A549 (cell line): ENCODE data around the gene TMEM253. TPM values are rescaled to one million over a fixed set of nuclear protein-coding genes. Genes with fewer than 3 reads are reported as not detected.

Experiments
- ATAC-seq, 2 experiments: fragments of 200-7000 bp in 1 of 2; fragments of >200 bp in 1 of 2; cut with Nextera tagmentation in 1 of 2; cut with Tn5 transposase in 1 of 2; 3 replicates each; pipeline versions ENCODE4 v1.8.0 to v1.9.1; 2018 to 2020; ENCODE audit warnings: mild to moderate bottlenecking in 1 of 2, moderate library complexity in 1 of 2
- CTCF ChIA-PET: fragments of 300-600 bp; sonication (Branson Sonifier 250); formaldehyde crosslinking; extraction: SDS; loops from one replicate; lab custom pipeline; 2021; ENCODE audit warnings: antibody characterized with exemption, inconsistent platforms; lab: Yijun Ruan, JAX
- POLR2A ChIA-PET: fragments of 350-600 bp; formaldehyde crosslinking; extraction: SDS; loops from one replicate; lab custom pipeline; 2021; ENCODE audit warnings: antibody characterized with exemption, inconsistent platforms; lab: Yijun Ruan, JAX
- DNase-seq, 2 experiments: peaks; one replicate each; pipeline versions ENCODE4 v3.0.0 to v3.0.0-alpha.2; 2011 to 2016; ENCODE audit warnings: low read depth in 1 of 2, low spot score in 1 of 2
- FAIRE-seq: peaks from 2 replicates; lab custom pipeline; 2011; peaks lifted over from hg19 to GRCh38; lab: Jason Lieb, UNC
- H3K27ac ChIP-seq, 2 experiments: fragments of >200 bp; sonication (Bioruptor Twin); formaldehyde crosslinking; 3 replicates each; pipeline ENCODE4 v1.5.1; 2016 to 2017
- H3K4me1 ChIP-seq: fragments of >200 bp; sonication (Bioruptor Twin); formaldehyde crosslinking; 3 replicates; pipeline ENCODE4 v1.6.1; 2016
- H3K4me2 ChIP-seq: fragments of >200 bp; sonication (Bioruptor Twin); formaldehyde crosslinking; 3 replicates; pipeline ENCODE4 v1.6.1; 2016
- H3K4me3 ChIP-seq: fragments of >200 bp; sonication (Bioruptor Twin); formaldehyde crosslinking; 3 replicates; pipeline ENCODE4 v1.5.1; 2016
- H3K9me3 ChIP-seq: fragments of >200 bp; sonication (Bioruptor Twin); formaldehyde crosslinking; 3 replicates; pipeline ENCODE4 v1.6.1; 2016
- CBX2 ChIP-seq: fragments of 200-600 bp; sonication (generic); IDR thresholded peaks from 2 replicates; pipeline ENCODE4 v1.6.1; 2016; ENCODE audit warnings: low read depth, mild to moderate bottlenecking, borderline replicate concordance
- CHD2 ChIP-seq: fragments of 150-350 bp; IDR thresholded peaks from 2 replicates; pipeline ENCODE4 v1.6.1; 2014; ENCODE audit warnings: low read length; ENCODE audit not compliant: partially characterized antibody
- EHF ChIP-seq: fragments of 250-450 bp; sonication (Bioruptor Pico); IDR thresholded peaks from 2 replicates; pipeline ENCODE4 v1.5.0; 2020; ENCODE audit warnings: mild to moderate bottlenecking
- ELK1 ChIP-seq: fragments of 150-350 bp; IDR thresholded peaks from 2 replicates; pipeline ENCODE4 v1.6.1; 2014; ENCODE audit warnings: low read depth, mild to moderate bottlenecking, low read length
- EP300 ChIP-seq, 2 experiments: fragments of >200 bp; sonication (Bioruptor Twin); formaldehyde crosslinking; IDR thresholded peaks; 2 replicates in 1 of 2; 3 replicates in 1 of 2; pipeline ENCODE4 v1.6.1; 2016 to 2017
- ESRRA ChIP-seq: fragments of 150-350 bp; IDR thresholded peaks from 2 replicates; pipeline ENCODE4 v1.6.1; 2014; ENCODE audit warnings: mild to moderate bottlenecking, low read length, borderline replicate concordance
- HDAC2 ChIP-seq: fragments of 200-600 bp; sonication (generic); IDR thresholded peaks from 2 replicates; pipeline ENCODE4 v1.6.1; 2016
- HEYL ChIP-seq: fragments of 250-450 bp; sonication (Bioruptor Pico); IDR thresholded peaks from 2 replicates; pipeline ENCODE4 v1.8.0; 2021; ENCODE audit warnings: mild to moderate bottlenecking, moderate library complexity
- HMGXB4 ChIP-seq: fragments of 250-450 bp; sonication (Bioruptor Pico); IDR thresholded peaks from 2 replicates; pipeline ENCODE4 v1.5.0; 2021; ENCODE audit warnings: mild to moderate bottlenecking, moderate library complexity, borderline replicate concordance
- HOXA7 ChIP-seq: fragments of 250-450 bp; sonication (Bioruptor Pico); IDR thresholded peaks from 2 replicates; pipeline ENCODE4 v1.5.0; 2020; ENCODE audit warnings: mild to moderate bottlenecking, moderate library complexity
- NFE2L2 ChIP-seq: fragments of 150-350 bp; conservative IDR thresholded peaks from 2 replicates; pipeline ENCODE4 v1.6.1; 2014; ENCODE audit warnings: low read length
- PHF8 ChIP-seq: fragments of 200-600 bp; sonication (generic); IDR thresholded peaks from 2 replicates; pipeline ENCODE4 v1.6.1; 2016; ENCODE audit warnings: low read depth, mild to moderate bottlenecking, antibody characterized with exemption, moderate library complexity, borderline replicate concordance
- SREBF2 ChIP-seq: fragments of 450-650 bp; IDR thresholded peaks from 2 replicates; pipeline ENCODE4 v1.6.1; 2014; ENCODE audit warnings: mild to moderate bottlenecking, moderate library complexity
- TFCP2L1 ChIP-seq: fragments of 250-450 bp; sonication (Bioruptor Pico); IDR thresholded peaks from 2 replicates; pipeline ENCODE4 v1.5.0; 2021; ENCODE audit warnings: mild to moderate bottlenecking
- TP53 ChIP-seq: fragments of 250-450 bp; sonication (Bioruptor Pico); IDR thresholded peaks from 2 replicates; pipeline ENCODE4 v1.5.0; 2021; ENCODE audit warnings: mild to moderate bottlenecking, moderate library complexity
- ZC3H11A ChIP-seq: fragments of 450-650 bp; IDR thresholded peaks from 2 replicates; pipeline ENCODE4 v1.6.1; 2014; ENCODE audit warnings: antibody characterized with exemption, mild to moderate bottlenecking
- ZFP36 ChIP-seq: fragments of 450-650 bp; IDR thresholded peaks from 2 replicates; pipeline ENCODE4 v1.6.1; 2014; ENCODE audit warnings: borderline replicate concordance; ENCODE audit not compliant: partially characterized antibody
- ZNF302 ChIP-seq: fragments of 250-450 bp; sonication (Bioruptor Pico); IDR thresholded peaks from 2 replicates; pipeline ENCODE4 v1.9.0; 2021; ENCODE audit warnings: inconsistent platforms, mild to moderate bottlenecking, moderate library complexity
- ZSCAN20 ChIP-seq: fragments of 250-450 bp; sonication (Bioruptor Pico); IDR thresholded peaks from 2 replicates; pipeline ENCODE4 v1.8.0; 2022; ENCODE audit warnings: mild to moderate bottlenecking, moderate library complexity
- WGBS: methylation state at CpG from one replicate; pipeline ENCODE4 v1.1.6; 2017; ENCODE audit errors: missing lambda C conversion rate; 5-methylcytosine and 5-hydroxymethylcytosine counted together
- polyA plus RNA-seq, 4 experiments: library from polyadenylated mRNA; depleted of rRNA in 3 of 4; stranded (reverse); fragments of >200 nt; fragmentation: RNase III in 1 of 4; extraction: RNeasy Plus Mini Kit Qiagen cat#74134 plus additional on column Dnase treatment in 1 of 4; gene quantifications; 2 replicates in 3 of 4; 3 replicates in 1 of 4; pipeline ENCODE4 v1.2.3, GENCODE V29; 2011 to 2017
- small RNA-seq, 6 experiments: library from RNA; depleted of rRNA; stranded (forward); fragments of <200 nt; gene quantifications; one replicate each; pipeline ENCODE3, GENCODE V24; 2012
- TF ChIP-seq, protein P1 (sequence below): IDR thresholded peaks from 2 replicates; pipeline ENCODE4 v1.6.1; 2012; ENCODE audit warnings: low read depth, borderline replicate concordance
- TF ChIP-seq, protein P2 (sequence below): fragments of 200-600 bp; sonication (generic); IDR thresholded peaks from 2 replicates; pipeline ENCODE4 v1.6.1; 2016; ENCODE audit warnings: antibody characterized with exemption, mild to moderate bottlenecking, moderate library complexity

Gene TMEM253
- polyA plus RNA-seq, 2 of the 4 experiments (the other 2 are of a cell fraction): 0.54 to 0.81 TPM

- no peak for TF ChIP-seq ELK1
Observed at GRCh38 chr14:21145437-21145836, 44.6 kb downstream of the TMEM253 start (continued).

- ChIA-PET POLR2A (no interaction called here), CTCF (interaction anchor here (1.3 kb wide), 1 partner anchor 135 kb away, joined by 6 read pairs; no protein-coding TSS in a partner anchor)
- H3K9me3 ChIP-seq: peaks cover 12% of the 10 kb centered on the region
- no peaks in the 10 kb centered on the region for H3K4me1 ChIP-seq
- no peak overlapping the region for H3K4me2 ChIP-seq
- FAIRE-seq (no peak), DNase-seq (no peak), ATAC-seq (no peak)
- whole genome bisulfite sequencing: 49% methylated on average over 4 of the region's 4 CpGs
- H3K27ac ChIP-seq: no peak overlapping the region
- H3K4me3 ChIP-seq: no peak overlapping the region
- TF ChIP-seq, protein P1, sequence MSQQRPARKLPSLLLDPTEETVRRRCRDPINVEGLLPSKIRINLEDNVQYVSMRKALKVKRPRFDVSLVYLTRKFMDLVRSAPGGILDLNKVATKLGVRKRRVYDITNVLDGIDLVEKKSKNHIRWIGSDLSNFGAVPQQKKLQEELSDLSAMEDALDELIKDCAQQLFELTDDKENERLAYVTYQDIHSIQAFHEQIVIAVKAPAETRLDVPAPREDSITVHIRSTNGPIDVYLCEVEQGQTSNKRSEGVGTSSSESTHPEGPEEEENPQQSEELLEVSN: no peak
- TF ChIP-seq CHD2 (no peak), ZFP36 (no peak), HEYL (CRISPR knock-in tag) (no peak), HMGXB4 (CRISPR knock-in tag) (no peak), SREBF2 (no peak), EP300 (IDR thresholded peaks at IDR 0.05) (no peak), ZNF302 (CRISPR knock-in tag) (no peak), ESRRA (no peak), ZSCAN20 (no peak), CBX2 (no peak), HDAC2 (no peak), PHF8 (no peak), NFE2L2 (no peak), TFCP2L1 (CRISPR knock-in tag) (no peak), ZC3H11A (no peak), TP53 (CRISPR knock-in tag) (no peak), EHF (CRISPR knock-in tag) (no peak), HOXA7 (CRISPR knock-in tag) (no peak)
- TF ChIP-seq, protein P2, sequence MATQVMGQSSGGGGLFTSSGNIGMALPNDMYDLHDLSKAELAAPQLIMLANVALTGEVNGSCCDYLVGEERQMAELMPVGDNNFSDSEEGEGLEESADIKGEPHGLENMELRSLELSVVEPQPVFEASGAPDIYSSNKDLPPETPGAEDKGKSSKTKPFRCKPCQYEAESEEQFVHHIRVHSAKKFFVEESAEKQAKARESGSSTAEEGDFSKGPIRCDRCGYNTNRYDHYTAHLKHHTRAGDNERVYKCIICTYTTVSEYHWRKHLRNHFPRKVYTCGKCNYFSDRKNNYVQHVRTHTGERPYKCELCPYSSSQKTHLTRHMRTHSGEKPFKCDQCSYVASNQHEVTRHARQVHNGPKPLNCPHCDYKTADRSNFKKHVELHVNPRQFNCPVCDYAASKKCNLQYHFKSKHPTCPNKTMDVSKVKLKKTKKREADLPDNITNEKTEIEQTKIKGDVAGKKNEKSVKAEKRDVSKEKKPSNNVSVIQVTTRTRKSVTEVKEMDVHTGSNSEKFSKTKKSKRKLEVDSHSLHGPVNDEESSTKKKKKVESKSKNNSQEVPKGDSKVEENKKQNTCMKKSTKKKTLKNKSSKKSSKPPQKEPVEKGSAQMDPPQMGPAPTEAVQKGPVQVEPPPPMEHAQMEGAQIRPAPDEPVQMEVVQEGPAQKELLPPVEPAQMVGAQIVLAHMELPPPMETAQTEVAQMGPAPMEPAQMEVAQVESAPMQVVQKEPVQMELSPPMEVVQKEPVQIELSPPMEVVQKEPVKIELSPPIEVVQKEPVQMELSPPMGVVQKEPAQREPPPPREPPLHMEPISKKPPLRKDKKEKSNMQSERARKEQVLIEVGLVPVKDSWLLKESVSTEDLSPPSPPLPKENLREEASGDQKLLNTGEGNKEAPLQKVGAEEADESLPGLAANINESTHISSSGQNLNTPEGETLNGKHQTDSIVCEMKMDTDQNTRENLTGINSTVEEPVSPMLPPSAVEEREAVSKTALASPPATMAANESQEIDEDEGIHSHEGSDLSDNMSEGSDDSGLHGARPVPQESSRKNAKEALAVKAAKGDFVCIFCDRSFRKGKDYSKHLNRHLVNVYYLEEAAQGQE: no peak
Observed at GRCh38 chr14:21149641-21150367, 48.9 kb downstream of the TMEM253 start.

Small RNAs within 50 kb of the gene (small RNA-seq; reads per million reads assigned to genes)
- 0 reads per million in 6 experiments for gene RNU6-252P

Other genes starting within 250 kb of the TMEM253 start
- not detected in 2 replicates for gene RNASE3, start 209.7 kb upstream of the TMEM253 start, polyA plus RNA-seq (2011; rRNA removed)
- gene RNASE3, start 209.7 kb upstream of the TMEM253 start, polyA plus RNA-seq (2017; fragmentation: RNase III; extraction: RNeasy Plus Mini Kit Qiagen cat#74134 plus additional on column Dnase treatment): not detected in 3 replicates
- not detected in 2 replicates for gene RNASE2, start 145.6 kb upstream of the TMEM253 start, polyA plus RNA-seq (2011; rRNA removed)
- gene RNASE2, start 145.6 kb upstream of the TMEM253 start, polyA plus RNA-seq (2017; fragmentation: RNase III; extraction: RNeasy Plus Mini Kit Qiagen cat#74134 plus additional on column Dnase treatment): not detected in 3 replicates
- 116 and 126 TPM in 2 replicates for gene METTL17, start 111.1 kb upstream of the TMEM253 start, polyA plus RNA-seq (2011; rRNA removed)
- 81.4 to 83.1 TPM (median 81.9 TPM) in 3 replicates for gene METTL17, start 111.1 kb upstream of the TMEM253 start, polyA plus RNA-seq (2017; fragmentation: RNase III; extraction: RNeasy Plus Mini Kit Qiagen cat#74134 plus additional on column Dnase treatment)
- gene SLC39A2, start 101.8 kb upstream of the TMEM253 start, polyA plus RNA-seq (2011; rRNA removed): 0.09 TPM in 1 of 2 replicates, not detected in the other
- gene SLC39A2, start 101.8 kb upstream of the TMEM253 start, polyA plus RNA-seq (2017; fragmentation: RNase III; extraction: RNeasy Plus Mini Kit Qiagen cat#74134 plus additional on column Dnase treatment): 0.07 to 0.17 TPM in 2 of 3 replicates, not detected in the other
- gene NDRG2, start 76.0 kb upstream of the TMEM253 start, polyA plus RNA-seq (2011; rRNA removed): 6.8 and 8.8 TPM in 2 replicates
- 3.6 to 4.7 TPM (median 4.1 TPM) in 3 replicates for gene NDRG2, start 76.0 kb upstream of the TMEM253 start, polyA plus RNA-seq (2017; fragmentation: RNase III; extraction: RNeasy Plus Mini Kit Qiagen cat#74134 plus additional on column Dnase treatment)
- not detected in 2 replicates for gene TPPP2, start 70.8 kb upstream of the TMEM253 start, polyA plus RNA-seq (2011; rRNA removed)
- not detected in 3 replicates for gene TPPP2, start 70.8 kb upstream of the TMEM253 start, polyA plus RNA-seq (2017; fragmentation: RNase III; extraction: RNeasy Plus Mini Kit Qiagen cat#74134 plus additional on column Dnase treatment)
- gene RNASE13, start 66.3 kb upstream of the TMEM253 start, polyA plus RNA-seq (2011; rRNA removed): not detected in 2 replicates
- gene RNASE13, start 66.3 kb upstream of the TMEM253 start, polyA plus RNA-seq (2017; fragmentation: RNase III; extraction: RNeasy Plus Mini Kit Qiagen cat#74134 plus additional on column Dnase treatment): not detected in 3 replicates
- not detected in 2 replicates for gene RNASE7, start 58.7 kb upstream of the TMEM253 start, polyA plus RNA-seq (2011; rRNA removed)
- not detected in 3 replicates for gene RNASE7, start 58.7 kb upstream of the TMEM253 start, polyA plus RNA-seq (2017; fragmentation: RNase III; extraction: RNeasy Plus Mini Kit Qiagen cat#74134 plus additional on column Dnase treatment)
- not detected in 2 replicates for gene RNASE8, start 43.2 kb upstream of the TMEM253 start, polyA plus RNA-seq (2011; rRNA removed)
- not detected in 3 replicates for gene RNASE8, start 43.2 kb upstream of the TMEM253 start, polyA plus RNA-seq (2017; fragmentation: RNase III; extraction: RNeasy Plus Mini Kit Qiagen cat#74134 plus additional on column Dnase treatment)
- gene ARHGEF40, start 30.8 kb upstream of the TMEM253 start, polyA plus RNA-seq (2011; rRNA removed): 7.8 and 12.9 TPM in 2 replicates
- gene ARHGEF40, start 30.8 kb upstream of the TMEM253 start, polyA plus RNA-seq (2017; fragmentation: RNase III; extraction: RNeasy Plus Mini Kit Qiagen cat#74134 plus additional on column Dnase treatment): 7.9 to 9.9 TPM (median 9.6 TPM) in 3 replicates
- 17.3 and 18.5 TPM in 2 replicates for gene ZNF219, start 2.4 kb upstream of the TMEM253 start, polyA plus RNA-seq (2011; rRNA removed)
- gene ZNF219, start 2.4 kb upstream of the TMEM253 start, polyA plus RNA-seq (2017; fragmentation: RNase III; extraction: RNeasy Plus Mini Kit Qiagen cat#74134 plus additional on column Dnase treatment): 21.5 to 31.0 TPM (median 29.8 TPM) in 3 replicates
- not detected in 2 replicates for gene OR5AU1, start 55.0 kb downstream of the TMEM253 start, polyA plus RNA-seq (2011; rRNA removed)
- not detected in 3 replicates for gene OR5AU1, start 55.0 kb downstream of the TMEM253 start, polyA plus RNA-seq (2017; fragmentation: RNase III; extraction: RNeasy Plus Mini Kit Qiagen cat#74134 plus additional on column Dnase treatment)
- 1,057 and 1,207 TPM in 2 replicates for gene HNRNPC, start 168.4 kb downstream of the TMEM253 start, polyA plus RNA-seq (2011; rRNA removed)
- 1,069 to 1,196 TPM (median 1,087 TPM) in 3 replicates for gene HNRNPC, start 168.4 kb downstream of the TMEM253 start, polyA plus RNA-seq (2017; fragmentation: RNase III; extraction: RNeasy Plus Mini Kit Qiagen cat#74134 plus additional on column Dnase treatment)
- gene RPGRIP1, start 179.0 kb downstream of the TMEM253 start, polyA plus RNA-seq (2011; rRNA removed): 0.87 and 1.5 TPM in 2 replicates
- gene RPGRIP1, start 179.0 kb downstream of the TMEM253 start, polyA plus RNA-seq (2017; fragmentation: RNase III; extraction: RNeasy Plus Mini Kit Qiagen cat#74134 plus additional on column Dnase treatment): 0.26 to 0.37 TPM (median 0.26 TPM) in 3 replicates